Activated CD4-positive, alpha-beta T cell treated with anti-CD3 and anti-CD28 coated beads for 36 hours (primary cell): Measurements from ENCODE around the gene CCNC. TPM values are rescaled to one million over a fixed set of nuclear protein-coding genes. Genes with fewer than 3 reads are reported as not detected.

ENCODE experiments used
- ATAC-seq: fragments of 200-7000 bp; cut with Tn5 transposase; one replicate; pipeline ENCODE4 v1.10.0; 2021; ENCODE audit warnings: mild to moderate bottlenecking, moderate library complexity
- CTCF ChIA-PET: fragments of 350-600 bp; sonication (Branson Sonifier 250); formaldehyde crosslinking; loops from one replicate; lab custom pipeline; 2021; ENCODE audit warnings: antibody characterized with exemption; lab: Charles Lee
- POLR2A ChIA-PET: fragments of 350-600 bp; sonication (Branson Sonifier 250); formaldehyde crosslinking; loops from one replicate; lab custom pipeline; 2021; ENCODE audit warnings: antibody characterized with exemption, inconsistent platforms; lab: Charles Lee
- DNase-seq: peaks from one replicate; pipeline ENCODE4 v3.0.0-alpha.2; 2020
- H3K27ac Mint-ChIP-seq: one replicate; pipeline ENCODE4 v1.8.0; 2021; ENCODE audit warnings: mixed read lengths
- H3K27me3 Mint-ChIP-seq: one replicate; pipeline ENCODE4 v1.8.0; 2021; ENCODE audit warnings: mixed read lengths
- H3K36me3 Mint-ChIP-seq: one replicate; pipeline ENCODE4 v1.8.0; 2021; ENCODE audit warnings: low read depth, mixed read lengths
- H3K4me1 Mint-ChIP-seq: one replicate; pipeline ENCODE4 v1.8.0; 2021; ENCODE audit warnings: mixed read lengths
- H3K4me3 Mint-ChIP-seq: one replicate; pipeline ENCODE4 v1.8.0; 2021; ENCODE audit warnings: mild to moderate bottlenecking, moderate library complexity, mixed read lengths
- H3K9me3 Mint-ChIP-seq: one replicate; pipeline ENCODE4 v1.8.0; 2021; ENCODE audit warnings: low read depth, mixed read lengths
- intact Hi-C, 2 experiments: fragments of 100-400 bp; cut with DNase I in 1 of 2; cut with micrococcal nuclease in 1 of 2; formaldehyde crosslinking; loops; one replicate each; pipeline versions ENCODE4 v1.14.2 to v1.15.1; 2022 to 2024; cut with DNase I, micrococcal nuclease
- total RNA-seq, 2 experiments: library from RNA; stranded (reverse); gene quantifications; one replicate each; pipeline ENCODE4 v1.2.3, GENCODE V29; 2021

CCNC gene, protein sequence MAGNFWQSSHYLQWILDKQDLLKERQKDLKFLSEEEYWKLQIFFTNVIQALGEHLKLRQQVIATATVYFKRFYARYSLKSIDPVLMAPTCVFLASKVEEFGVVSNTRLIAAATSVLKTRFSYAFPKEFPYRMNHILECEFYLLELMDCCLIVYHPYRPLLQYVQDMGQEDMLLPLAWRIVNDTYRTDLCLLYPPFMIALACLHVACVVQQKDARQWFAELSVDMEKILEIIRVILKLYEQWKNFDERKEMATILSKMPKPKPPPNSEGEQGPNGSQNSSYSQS
- 10 to 100 TPM; 50.7 to 67.3 TPM for total RNA-seq

DNA sequence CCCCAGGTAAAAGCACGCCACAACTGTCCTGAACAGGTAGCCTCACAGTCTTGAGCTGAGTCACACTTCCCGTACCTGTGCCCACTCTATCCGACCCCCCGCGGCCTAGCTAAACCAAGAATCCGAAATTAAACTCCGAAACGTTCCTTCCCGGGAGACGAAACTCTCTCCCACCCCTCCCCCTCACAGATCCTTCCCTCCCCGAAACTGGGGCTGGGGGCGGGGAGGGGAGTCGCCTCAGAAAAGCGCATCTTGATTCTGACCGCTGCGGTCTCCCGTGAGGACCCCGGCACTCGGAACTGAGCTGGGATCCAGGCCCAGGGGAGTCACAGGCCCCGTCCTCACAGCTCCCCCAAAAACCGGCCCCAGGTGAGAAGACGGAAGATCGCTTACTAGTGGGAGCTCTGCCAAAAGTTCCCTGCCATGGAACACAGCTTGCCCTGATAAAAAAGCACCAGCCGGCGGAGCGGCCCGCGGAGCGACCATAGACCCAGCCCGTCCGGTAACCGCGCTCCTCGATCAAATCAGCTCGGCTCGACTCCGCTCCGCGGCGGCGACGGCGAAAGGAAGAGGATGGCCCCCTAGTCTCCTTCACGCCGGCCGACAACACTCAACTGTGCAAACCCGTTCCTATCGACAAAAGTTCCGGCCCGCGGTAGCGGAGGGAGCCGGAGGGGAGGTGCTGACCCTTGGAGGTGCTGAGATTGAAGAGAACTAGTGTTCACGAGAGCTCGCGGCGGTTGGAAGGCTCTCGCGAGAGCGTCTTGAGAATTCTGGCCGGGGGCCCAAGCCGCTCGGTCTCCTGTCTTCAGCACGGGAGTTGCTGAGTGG lies at the start of gene CCNC:
CCNC (minus strand) TSS at position 558 of the 831 bp plus-strand sequence; CDS start at position 425, 133 bp downstream.
- H3K4me1 Mint-ChIP-seq: peaks cover 25% of the 10 kb centered on the region
- DNase-seq (peak; percentile 94), ATAC-seq (peak; percentile 98)
- H3K9me3 Mint-ChIP-seq: no peaks in the 10 kb centered on the region
- POLR2A ChIA-PET: interaction anchor here (0.5 to 1.6 kb wide), 7 partner anchors 22 to 175 kb away, joined by 3 to 6 read pairs (median 4); partner anchors contain the start of genes COQ3 and PNISR
- peak within 1 kb of the TSS; percentile 98 for H3K27ac Mint-ChIP-seq
- intact Hi-C loops: loop anchor here (1.0 kb wide), 5 partner anchors 43 to 143 kb away; partner anchors contain the start of genes PNISR (in 2 of the 2) and USP45 (in 1 of the 2)
- CTCF ChIA-PET: interaction anchor here (0.6 to 2.6 kb wide), 11 partner anchors 8 to 656 kb away, joined by 3 to 22 read pairs (median 3); no protein-coding TSS in a partner anchor
- H3K27me3 Mint-ChIP-seq: no peaks in the 10 kb centered on the region
- H3K36me3 Mint-ChIP-seq: peaks cover 10% of the 10 kb centered on the region
- H3K4me3 Mint-ChIP-seq: peak within 1 kb of the TSS; percentile 97

DNA sequence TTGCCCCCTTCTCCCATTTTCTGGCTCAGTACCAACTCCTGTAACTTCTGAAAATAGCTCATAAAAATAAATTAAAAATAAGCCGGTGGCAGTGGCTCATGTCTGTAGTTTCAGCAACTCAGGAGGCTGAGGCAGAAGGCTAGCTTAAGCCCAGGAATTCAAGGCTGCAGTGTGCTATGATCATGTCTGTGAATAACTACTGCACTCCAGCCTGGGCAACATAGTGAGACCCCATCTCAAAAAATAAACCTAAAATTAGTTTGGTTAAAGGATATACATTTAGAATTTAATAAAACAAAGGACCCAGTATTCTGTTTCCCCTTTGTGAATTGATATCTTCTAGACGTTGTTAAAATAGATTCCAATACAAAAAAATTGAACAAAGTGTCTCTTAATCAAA lies 48.7 kb upstream of the CCNC start:
- H3K36me3 Mint-ChIP-seq: peaks cover 3% of the 10 kb centered on the region
- H3K9me3 Mint-ChIP-seq: no peaks in the 10 kb centered on the region
- intact Hi-C loops: loop anchor here (10.0 kb wide), 2 partner anchors 782 to 1778 kb away; partner anchors contain the start of genes GRIK2 (in 1 of the 2) and POU3F2 (in 1 of the 2)
- DNase-seq (no peak), ATAC-seq (no peak)
- CTCF ChIA-PET: interaction anchor here (1.0 to 1.1 kb wide), 2 partner anchors 28 to 31 kb away, joined by 5 to 6 read pairs; no protein-coding TSS in a partner anchor
- no peak overlapping the region for H3K4me3 Mint-ChIP-seq
- no peak overlapping the region for H3K27ac Mint-ChIP-seq
- POLR2A ChIA-PET: interaction anchor here (0.5 to 0.7 kb wide), 2 partner anchors 9 to 50 kb away, joined by 4 to 6 read pairs; no protein-coding TSS in a partner anchor
- peaks cover 9% of the 10 kb centered on the region for H3K4me1 Mint-ChIP-seq
- peaks cover 64% of the 10 kb centered on the region for H3K27me3 Mint-ChIP-seq

DNA sequence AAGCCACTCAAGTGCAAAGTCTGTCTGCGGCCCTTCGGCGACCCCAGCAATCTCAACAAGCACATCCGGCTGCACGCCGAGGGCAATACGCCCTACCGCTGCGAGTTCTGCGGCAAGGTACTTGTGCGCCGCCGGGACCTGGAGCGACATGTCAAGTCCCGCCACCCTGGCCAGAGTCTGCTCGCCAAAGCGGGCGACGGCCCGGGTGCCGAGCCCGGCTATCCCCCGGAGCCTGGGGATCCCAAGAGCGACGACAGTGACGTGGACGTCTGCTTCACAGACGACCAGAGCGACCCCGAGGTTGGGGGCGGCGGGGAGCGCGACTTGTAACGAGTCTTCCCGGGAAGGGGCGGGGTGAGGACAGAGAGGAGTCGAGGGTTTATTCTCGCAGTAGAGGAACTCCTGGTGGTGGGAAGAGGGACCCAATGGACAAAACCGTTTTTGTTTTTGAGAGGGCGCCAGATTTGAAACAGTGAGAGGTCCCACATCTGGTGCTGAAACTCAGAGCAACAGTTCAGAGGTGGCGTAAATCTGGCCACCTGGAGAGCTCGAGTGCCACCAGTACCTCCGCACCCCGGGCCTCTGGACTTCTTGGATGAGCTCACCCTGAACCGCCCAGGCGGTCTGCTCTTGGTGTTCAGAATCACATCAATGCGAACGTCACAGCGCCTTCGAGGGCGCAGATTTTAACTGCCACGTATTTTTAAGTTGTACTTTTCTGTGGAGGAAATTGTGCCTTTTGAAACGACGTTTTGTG lies 46.1 kb upstream of the CCNC start:
- H3K4me1 Mint-ChIP-seq: peaks cover 29% of the 10 kb centered on the region
- CTCF ChIA-PET: interaction anchor here (0.6 kb wide), 1 partner anchor 104 kb away, joined by 3 read pairs; no protein-coding TSS in a partner anchor
- intact Hi-C loops: loop anchor here (5.0 to 10.0 kb wide), 3 partner anchors 780 to 1780 kb away; partner anchors contain the start of genes GRIK2 (in 1 of the 2) and POU3F2 (in 1 of the 2)
- POLR2A ChIA-PET: no interaction called here
- peak overlapping the region; percentile 60 for H3K4me3 Mint-ChIP-seq
- H3K27me3 Mint-ChIP-seq: peaks cover 66% of the 10 kb centered on the region
- DNase-seq (peak; percentile 56), ATAC-seq (no peak)
- H3K36me3 Mint-ChIP-seq: peaks cover 3% of the 10 kb centered on the region
- H3K27ac Mint-ChIP-seq: no peak overlapping the region
- no peaks in the 10 kb centered on the region for H3K9me3 Mint-ChIP-seq

DNA sequence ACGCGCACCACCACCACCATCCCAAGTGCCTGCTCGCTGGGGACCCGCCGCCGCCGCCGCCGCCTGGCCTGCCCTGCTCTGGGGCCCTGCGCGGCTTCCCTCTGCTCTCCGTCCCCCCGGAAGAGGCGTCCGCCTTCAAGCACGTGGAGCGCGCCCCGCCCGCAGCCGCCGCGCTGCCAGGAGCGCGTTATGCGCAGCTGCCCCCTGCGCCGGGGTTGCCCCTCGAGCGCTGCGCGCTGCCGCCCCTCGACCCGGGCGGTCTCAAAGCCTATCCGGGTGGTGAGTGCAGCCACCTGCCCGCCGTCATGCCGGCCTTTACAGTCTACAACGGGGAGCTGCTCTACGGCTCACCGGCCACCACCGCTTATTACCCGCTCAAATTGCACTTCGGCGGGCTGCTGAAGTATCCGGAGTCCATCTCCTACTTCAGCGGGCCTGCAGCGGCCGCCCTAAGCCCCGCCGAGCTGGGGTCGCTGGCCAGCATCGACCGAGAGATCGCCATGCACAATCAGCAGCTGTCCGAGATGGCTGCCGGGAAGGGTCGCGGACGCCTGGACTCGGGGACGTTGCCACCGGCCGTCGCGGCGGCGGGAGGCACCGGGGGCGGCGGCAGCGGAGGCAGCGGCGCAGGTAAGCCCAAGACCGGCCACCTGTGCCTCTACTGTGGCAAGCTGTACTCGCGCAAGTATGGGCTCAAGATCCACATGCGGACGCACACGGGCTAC lies 45.4 kb upstream of the CCNC start:
- ATAC-seq: peak; percentile 68
- DNase-seq: peak; percentile 57
- intact Hi-C loops: loop anchor here (1.0 to 10.0 kb wide), 5 partner anchors 11 to 1781 kb away; partner anchors contain the start of genes GRIK2 (in 1 of the 2) and POU3F2 (in 1 of the 2)

DNA sequence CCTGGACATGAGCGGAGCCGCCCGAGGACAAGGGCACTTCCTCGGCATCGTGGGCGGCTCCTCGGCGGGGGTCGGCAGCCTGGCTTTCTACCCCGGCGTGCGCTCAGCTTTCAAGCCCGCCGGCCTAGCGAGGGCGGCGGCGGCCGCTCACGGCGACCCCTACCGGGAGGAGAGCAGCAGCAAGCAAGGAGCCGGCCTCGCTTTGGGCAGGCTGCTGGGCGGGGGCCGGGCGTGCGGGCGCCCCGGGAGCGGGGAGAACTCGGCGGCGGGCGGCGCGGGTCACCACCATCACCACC lies 44.9 kb upstream of the CCNC start:
- Mint-ChIP-seq H3K9me3 (peaks cover 5% of the 10 kb centered on the region), H3K27ac (no peak overlapping the region), H3K4me3 (peak overlapping the region; percentile 60), H3K4me1 (peaks cover 34% of the 10 kb centered on the region), H3K27me3 (peaks cover 68% of the 10 kb centered on the region), H3K36me3 (peaks cover 3% of the 10 kb centered on the region)
- CTCF ChIA-PET: interaction anchor here (0.9 to 1.4 kb wide), 2 partner anchors 13 to 45 kb away, joined by 3 read pairs; partner anchors contain the start of gene CCNC
- DNase-seq (peak; percentile 74), ATAC-seq (peak; percentile 71)
- intact Hi-C loops: loop anchor here (1.0 to 10.0 kb wide), 5 partner anchors 10 to 1781 kb away; partner anchors contain the start of genes GRIK2 (in 1 of the 2) and POU3F2 (in 1 of the 2)
- POLR2A ChIA-PET: no interaction called here

More for the DNA sequence above, 45.4 kb upstream of the CCNC start:
- H3K4me3 Mint-ChIP-seq: peak overlapping the region; percentile 60
- H3K27ac Mint-ChIP-seq: no peak overlapping the region
- ChIA-PET POLR2A (no interaction called here), CTCF (interaction anchor here (0.6 to 1.4 kb wide), 3 partner anchors 13 to 103 kb away, joined by 3 read pairs; partner anchors contain the start of gene CCNC)
- peaks cover 66% of the 10 kb centered on the region for H3K27me3 Mint-ChIP-seq
- H3K4me1 Mint-ChIP-seq: peaks cover 33% of the 10 kb centered on the region
- H3K9me3 Mint-ChIP-seq: peaks cover 3% of the 10 kb centered on the region
- peaks cover 3% of the 10 kb centered on the region for H3K36me3 Mint-ChIP-seq

DNA sequence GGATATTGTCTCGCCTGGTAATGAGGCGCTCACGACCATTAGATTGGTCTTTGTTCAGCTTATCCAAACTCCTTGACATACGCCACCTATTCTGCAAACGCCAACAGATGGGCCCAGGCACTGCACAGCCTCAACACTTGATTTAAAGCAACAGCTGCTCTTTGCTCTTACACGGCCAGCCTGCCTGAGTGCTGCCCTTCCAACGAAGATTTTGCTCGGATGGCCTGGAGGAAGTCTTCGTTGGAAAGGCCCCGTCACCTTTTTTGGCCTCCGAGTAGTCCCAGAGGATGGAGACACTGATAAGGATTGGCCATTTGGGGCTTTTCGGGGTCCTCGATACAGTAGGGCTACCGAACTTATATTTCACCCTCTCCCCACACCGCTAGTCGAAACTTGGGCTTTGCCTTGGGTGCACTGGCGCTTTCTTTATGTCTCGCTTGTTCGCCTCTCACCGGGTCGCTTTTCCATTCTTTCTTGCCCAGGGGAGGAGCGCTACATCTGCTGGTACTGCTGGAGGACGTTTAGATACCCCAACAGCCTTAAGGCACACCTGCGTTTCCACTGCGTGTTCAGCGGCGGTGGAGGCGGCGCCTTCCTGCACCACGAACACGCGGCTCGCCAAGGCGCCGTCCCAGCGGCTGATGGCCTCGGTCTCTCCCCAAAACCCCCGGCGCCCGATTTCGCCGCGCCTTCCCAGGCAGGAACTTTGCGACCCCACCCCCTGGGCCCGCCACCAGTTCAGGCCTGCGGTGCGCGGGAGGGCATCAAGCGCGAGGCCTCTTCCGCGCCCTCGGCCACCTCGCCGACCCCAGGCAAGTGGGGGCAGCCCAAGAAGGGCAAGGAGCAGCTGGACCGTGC lies 44.3 kb upstream of the CCNC start:
- ChIA-PET CTCF (interaction anchor here (0.9 to 1.7 kb wide), 5 partner anchors 12 to 178 kb away, joined by 3 to 6 read pairs (median 3); partner anchors contain the start of gene CCNC), POLR2A (no interaction called here)
- Mint-ChIP-seq H3K4me1 (peaks cover 36% of the 10 kb centered on the region), H3K36me3 (peaks cover 3% of the 10 kb centered on the region), H3K9me3 (peaks cover 5% of the 10 kb centered on the region), H3K27me3 (peaks cover 68% of the 10 kb centered on the region), H3K4me3 (peak overlapping the region; percentile 15), H3K27ac (no peak overlapping the region)
- intact Hi-C loops: loop anchor here (1.0 to 10.0 kb wide), 5 partner anchors 9 to 1782 kb away; partner anchors contain the start of genes GRIK2 (in 1 of the 2) and POU3F2 (in 1 of the 2)
- DNase-seq (peak; percentile 28), ATAC-seq (no peak)

DNA sequence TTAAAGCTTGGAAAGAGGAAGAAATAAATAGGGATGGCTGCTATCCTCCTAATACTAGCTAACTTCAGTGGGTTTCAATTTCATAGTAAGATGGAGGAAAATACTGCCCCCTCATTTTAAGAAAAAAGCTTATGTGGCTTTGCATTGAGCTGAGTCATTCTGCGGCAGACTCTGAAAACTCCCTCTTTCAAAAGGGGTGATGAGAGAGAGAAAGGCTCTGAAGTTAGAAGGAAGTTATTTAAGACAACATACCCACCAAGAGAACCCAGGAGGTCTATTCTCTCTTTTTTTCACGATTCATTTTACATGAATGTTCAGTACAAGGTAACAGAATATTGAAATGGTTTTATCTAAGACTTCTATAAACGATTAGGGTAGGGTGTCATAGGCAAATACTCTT lies 42.7 kb upstream of the CCNC start:
- Mint-ChIP-seq H3K4me1 (peaks cover 38% of the 10 kb centered on the region), H3K36me3 (peaks cover 3% of the 10 kb centered on the region), H3K27me3 (peaks cover 68% of the 10 kb centered on the region), H3K9me3 (peaks cover 5% of the 10 kb centered on the region), H3K27ac (no peak overlapping the region), H3K4me3 (no peak overlapping the region)
- ChIA-PET CTCF (interaction anchor here (0.8 to 1.7 kb wide), 2 partner anchors 22 to 38 kb away, joined by 4 to 6 read pairs; no protein-coding TSS in a partner anchor), POLR2A (no interaction called here)
- intact Hi-C loops: loop anchor here (1.0 to 10.0 kb wide), 5 partner anchors 43 to 1784 kb away; partner anchors contain the start of genes CCNC (in 1 of the 2), GRIK2 (in 1 of the 2) and POU3F2 (in 1 of the 2)
- ATAC-seq: peak; percentile 67
- peak; percentile 54 for DNase-seq

DNA sequence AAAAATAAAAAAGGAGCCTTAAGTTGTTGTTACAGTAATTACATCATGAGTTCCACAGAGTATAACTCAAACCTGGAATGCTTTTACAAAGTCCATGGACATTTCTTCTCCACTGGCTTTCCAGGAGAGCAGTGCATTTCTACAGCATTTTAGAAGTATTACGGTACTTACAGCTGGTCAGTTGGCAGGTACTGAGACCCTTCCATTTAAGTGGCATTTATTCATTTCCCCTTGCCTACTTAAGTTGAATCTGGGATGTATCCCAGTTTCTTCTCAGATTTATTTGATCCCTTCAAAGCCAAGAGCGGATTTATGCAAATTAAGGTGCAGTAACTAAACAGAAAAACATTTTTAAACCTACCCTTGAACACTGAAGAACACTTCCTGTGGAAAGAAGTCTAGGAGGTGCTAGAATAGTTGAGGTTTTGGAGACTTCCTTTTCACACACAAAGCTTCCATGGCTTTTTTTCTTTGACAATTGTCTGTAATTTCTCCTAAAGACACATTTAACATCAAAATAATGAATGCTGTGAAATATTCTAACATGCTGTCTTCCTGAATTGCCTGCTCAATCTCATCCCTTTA lies 41.5 kb upstream of the CCNC start:
- Mint-ChIP-seq H3K36me3 (peaks cover 3% of the 10 kb centered on the region), H3K4me1 (peaks cover 42% of the 10 kb centered on the region), H3K27me3 (peaks cover 72% of the 10 kb centered on the region), H3K27ac (no peak overlapping the region), H3K4me3 (no peak overlapping the region), H3K9me3 (peaks cover 5% of the 10 kb centered on the region)
- POLR2A ChIA-PET: interaction anchor here (0.8 kb wide), 1 partner anchor 41 kb away, joined by 3 read pairs; no protein-coding TSS in a partner anchor
- no peak for ATAC-seq
- intact Hi-C loops: loop anchor here (2.0 to 10.0 kb wide), 6 partner anchors 89 to 1785 kb away; partner anchors contain the start of genes POU3F2 (in 2 of the 2), GRIK2 (in 1 of the 2) and SIM1 (in 1 of the 2)
- CTCF ChIA-PET: interaction anchor here (0.7 kb wide), 1 partner anchor 103 kb away, joined by 3 read pairs; no protein-coding TSS in a partner anchor
- no peak for DNase-seq
